Stimulated activated CD4-positive, alpha-beta T cell treated with anti-CD3 and anti-CD28 coated beads, Interleukin-15, amount 100 ng/mL, for 48 hours (primary cell): ENCODE results near the gene ZNF723.
"Not testable (repeated sequence)": the region's sequence is repeated elsewhere in the genome, so short reads cannot be mapped to it uniquely, and the experiment has no call there.

Experiments
- DNase-seq, 2 donors: peaks; one replicate each; pipeline ENCODE4 v3.0.0-alpha.2; 2020; ENCODE audit warnings: low read depth in 2 of 2

The ZNF723 gene

GRCh38 chr19:22832031-22832762 is at the start of gene ZNF723:
ZNF723 (plus strand) TSS chr19:22832291; CDS start chr19:22832380, 89 bp downstream.
- no peak for DNase-seq

- no peak for DNase-seq
Observed at GRCh38 chr19:22783651-22784410, 48.3 kb upstream of the ZNF723 start, which contains the start of gene ZNF99. ZNF99 (minus strand) TSS chr19:22784151; CDS start chr19:22784016, 135 bp downstream.

- DNase-seq: not testable (repeated sequence)
Observed at GRCh38 chr19:22792863-22793262, 39.2 kb upstream of the ZNF723 start.

GRCh38 chr19:22797040-22797439 is 35.1 kb upstream of the ZNF723 start:
- no peak for DNase-seq

GRCh38 chr19:22806418-22806817 is 25.7 kb upstream of the ZNF723 start:
- DNase-seq: no peak

GRCh38 chr19:22807061-22807835 is 24.8 kb upstream of the ZNF723 start:
- DNase-seq: no peak

- no peak for DNase-seq
Observed at GRCh38 chr19:22814124-22814523, 18.0 kb upstream of the ZNF723 start.

- DNase-seq: no peak
Observed at GRCh38 chr19:22831211-22831610, 880 bp upstream of the ZNF723 start.

- DNase-seq: not testable (repeated sequence)
Observed at GRCh38 chr19:22857713-22858320, 25.7 kb downstream of the ZNF723 start.

- DNase-seq: no peak
Observed at GRCh38 chr19:22882797-22883196, 50.7 kb downstream of the ZNF723 start.

GRCh38 chr19:22893855-22894270 is 61.8 kb downstream of the ZNF723 start:
- no peak for DNase-seq

GRCh38 chr19:22901431-22902130 is 69.5 kb downstream of the ZNF723 start:
- DNase-seq: no peak
